ENCODE data around the gene NFE2L2. TPM values are rescaled to one million over a fixed set of nuclear protein-coding genes. Genes with fewer than 3 reads are reported as not detected.

NFE2L2 gene
- total RNA-seq, 1 donor from 2014 or later, result 83.3 TPM

GRCh38 chr2:177291701-177292100 is 27.2 kb upstream of the NFE2L2 start:
- no peaks in the 10 kb centered on the region for H3K4me1 Mint-ChIP-seq (ENCODE audit: low read depth, unreplicated experiment)
- H3K9me3 ChIP-seq (ENCODE audit: insufficient read depth, low read depth, low read length), result no peaks in the 10 kb centered on the region
- no peaks in the 10 kb centered on the region for H3K27me3 ChIP-seq (ENCODE audit: insufficient read depth, low read length)
- no peaks in the 10 kb centered on the region for H3K36me3 ChIP-seq (ENCODE audit: insufficient read depth, low read length)
- H3K79me2 ChIP-seq (ENCODE audit: insufficient read depth, low read length), result no peaks in the 10 kb centered on the region
- no peaks in the 10 kb centered on the region for H3K4me1 ChIP-seq (ENCODE audit: insufficient read depth, low read length)
- no peak overlapping the region for H3K4me3 Mint-ChIP-seq (ENCODE audit: unreplicated experiment)
- no peak overlapping the region for H3K9ac ChIP-seq (ENCODE audit: low read length)
- TF ChIP-seq EZH2 (IDR thresholded peaks at IDR 0.05; ENCODE audit: insufficient read depth, low read length), result no peak
- TF ChIP-seq, protein P1, sequence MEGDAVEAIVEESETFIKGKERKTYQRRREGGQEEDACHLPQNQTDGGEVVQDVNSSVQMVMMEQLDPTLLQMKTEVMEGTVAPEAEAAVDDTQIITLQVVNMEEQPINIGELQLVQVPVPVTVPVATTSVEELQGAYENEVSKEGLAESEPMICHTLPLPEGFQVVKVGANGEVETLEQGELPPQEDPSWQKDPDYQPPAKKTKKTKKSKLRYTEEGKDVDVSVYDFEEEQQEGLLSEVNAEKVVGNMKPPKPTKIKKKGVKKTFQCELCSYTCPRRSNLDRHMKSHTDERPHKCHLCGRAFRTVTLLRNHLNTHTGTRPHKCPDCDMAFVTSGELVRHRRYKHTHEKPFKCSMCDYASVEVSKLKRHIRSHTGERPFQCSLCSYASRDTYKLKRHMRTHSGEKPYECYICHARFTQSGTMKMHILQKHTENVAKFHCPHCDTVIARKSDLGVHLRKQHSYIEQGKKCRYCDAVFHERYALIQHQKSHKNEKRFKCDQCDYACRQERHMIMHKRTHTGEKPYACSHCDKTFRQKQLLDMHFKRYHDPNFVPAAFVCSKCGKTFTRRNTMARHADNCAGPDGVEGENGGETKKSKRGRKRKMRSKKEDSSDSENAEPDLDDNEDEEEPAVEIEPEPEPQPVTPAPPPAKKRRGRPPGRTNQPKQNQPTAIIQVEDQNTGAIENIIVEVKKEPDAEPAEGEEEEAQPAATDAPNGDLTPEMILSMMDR (IDR thresholded peaks at IDR 0.05; ENCODE audit: insufficient read depth, low read depth, low read length), result no peak
- DNase-seq (ENCODE audit: low read depth) (no peak), FAIRE-seq (no peak)
- no peak overlapping the region for H3K4me2 ChIP-seq (ENCODE audit: low read length)
- H3K27ac ChIP-seq (ENCODE audit: low read depth, low read length), result no peak overlapping the region
- no peaks in the 10 kb centered on the region for H4K20me1 ChIP-seq (ENCODE audit: insufficient read depth, low read length)
- H2AFZ ChIP-seq (ENCODE audit: low read depth, low read length), result no peak overlapping the region
- no peak overlapping the region for H3K27ac Mint-ChIP-seq (ENCODE audit: unreplicated experiment)
- no peak overlapping the region for H3K4me3 ChIP-seq (ENCODE audit: insufficient read depth, low read depth, low read length)
- H3K9me3 Mint-ChIP-seq (ENCODE audit: unreplicated experiment), result no peaks in the 10 kb centered on the region
- H3K27me3 Mint-ChIP-seq (ENCODE audit: low read depth, unreplicated experiment), result no peaks in the 10 kb centered on the region
- no peaks in the 10 kb centered on the region for H3K36me3 Mint-ChIP-seq (ENCODE audit: low read depth, unreplicated experiment)

DNA sequence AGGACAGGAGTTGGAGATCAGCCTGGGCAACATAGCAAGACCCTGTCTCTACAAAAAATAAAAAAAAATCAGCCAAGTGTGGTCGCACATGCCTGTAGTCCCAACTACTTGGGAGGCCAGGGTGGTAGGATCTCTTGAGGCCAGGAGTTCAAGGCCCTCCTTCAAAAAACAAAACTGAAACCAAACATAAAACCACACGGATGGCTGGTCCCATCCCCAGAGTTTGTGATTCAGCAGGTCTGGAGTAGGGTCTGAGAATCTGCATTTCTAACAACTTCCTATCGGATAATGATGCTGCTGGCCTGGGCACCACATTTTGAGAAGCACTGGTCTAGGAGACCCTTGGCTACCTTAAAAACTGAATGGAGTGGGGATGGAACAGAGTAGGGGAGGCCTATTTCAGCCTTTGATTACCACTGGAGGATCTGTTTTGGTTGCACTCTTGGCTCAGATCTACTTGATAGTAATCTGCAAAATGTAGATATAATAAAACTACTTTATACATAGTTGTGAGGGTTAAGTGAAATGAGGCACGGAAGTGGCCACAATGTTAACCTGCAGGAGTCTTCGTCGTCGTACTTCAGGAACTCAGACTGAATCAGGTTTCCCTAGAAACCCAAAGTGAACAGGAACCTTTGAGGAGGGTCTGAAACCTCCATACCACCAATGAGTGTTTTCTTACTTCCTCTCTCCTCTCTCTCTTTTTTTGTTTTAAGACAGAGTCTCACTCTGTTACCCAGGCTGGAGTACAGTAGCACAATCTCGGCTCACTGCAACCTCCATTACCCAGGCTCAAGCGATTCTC is 25.5 kb upstream of the NFE2L2 start:
- TF ChIP-seq, protein P1 (IDR thresholded peaks at IDR 0.05; ENCODE audit: insufficient read depth, low read depth, low read length), result no peak
- TF ChIP-seq EZH2 (IDR thresholded peaks at IDR 0.05; ENCODE audit: insufficient read depth, low read length), result no peak
- Histone ChIP-seq H3K27ac (ENCODE audit: low read depth, low read length) (no peak overlapping the region), H4K20me1 (ENCODE audit: insufficient read depth, low read length) (no peaks in the 10 kb centered on the region), H3K4me2 (ENCODE audit: low read length) (no peak overlapping the region), H3K9me3 (ENCODE audit: insufficient read depth, low read depth, low read length) (no peaks in the 10 kb centered on the region), H3K9ac (ENCODE audit: low read length) (no peak overlapping the region), H3K4me1 (ENCODE audit: insufficient read depth, low read length) (peaks cover 2% of the 10 kb centered on the region), H3K27me3 (ENCODE audit: insufficient read depth, low read length) (no peaks in the 10 kb centered on the region), H3K79me2 (ENCODE audit: insufficient read depth, low read length) (no peaks in the 10 kb centered on the region), H3K36me3 (ENCODE audit: insufficient read depth, low read length) (no peaks in the 10 kb centered on the region), H3K4me3 (ENCODE audit: insufficient read depth, low read depth, low read length) (no peak overlapping the region), H2AFZ (ENCODE audit: low read depth, low read length) (no peak overlapping the region)
- FAIRE-seq (no peak), DNase-seq (ENCODE audit: low read depth) (no peak)
- no peaks in the 10 kb centered on the region for H3K9me3 Mint-ChIP-seq (ENCODE audit: unreplicated experiment)
- no peaks in the 10 kb centered on the region for H3K4me1 Mint-ChIP-seq (ENCODE audit: low read depth, unreplicated experiment)
- H3K27ac Mint-ChIP-seq (ENCODE audit: unreplicated experiment), result no peak overlapping the region
- H3K36me3 Mint-ChIP-seq (ENCODE audit: low read depth, unreplicated experiment), result no peaks in the 10 kb centered on the region
- no peak overlapping the region for H3K4me3 Mint-ChIP-seq (ENCODE audit: unreplicated experiment)
- H3K27me3 Mint-ChIP-seq (ENCODE audit: low read depth, unreplicated experiment), result no peaks in the 10 kb centered on the region

- H3K4me1 ChIP-seq (ENCODE audit: insufficient read depth, low read length), result peaks cover 2% of the 10 kb centered on the region
- peaks cover under 1% of the 10 kb centered on the region for H3K4me1 Mint-ChIP-seq (ENCODE audit: low read depth, unreplicated experiment)
- H3K27me3 ChIP-seq (ENCODE audit: insufficient read depth, low read length), result no peaks in the 10 kb centered on the region
- H3K79me2 ChIP-seq (ENCODE audit: insufficient read depth, low read length), result no peaks in the 10 kb centered on the region
- no peak overlapping the region for H3K27ac Mint-ChIP-seq (ENCODE audit: unreplicated experiment)
- no peak overlapping the region for H3K9ac ChIP-seq (ENCODE audit: low read length)
- no peak overlapping the region for H3K27ac ChIP-seq (ENCODE audit: low read depth, low read length)
- no peaks in the 10 kb centered on the region for H3K36me3 Mint-ChIP-seq (ENCODE audit: low read depth, unreplicated experiment)
- H3K9me3 Mint-ChIP-seq (ENCODE audit: unreplicated experiment), result no peaks in the 10 kb centered on the region
- H3K4me2 ChIP-seq (ENCODE audit: low read length), result no peak overlapping the region
- DNase-seq (ENCODE audit: low read depth) (no peak), FAIRE-seq (no peak)
- H2AFZ ChIP-seq (ENCODE audit: low read depth, low read length), result no peak overlapping the region
- no peaks in the 10 kb centered on the region for H3K36me3 ChIP-seq (ENCODE audit: insufficient read depth, low read length)
- no peaks in the 10 kb centered on the region for H3K9me3 ChIP-seq (ENCODE audit: insufficient read depth, low read depth, low read length)
- H3K27me3 Mint-ChIP-seq (ENCODE audit: low read depth, unreplicated experiment), result no peaks in the 10 kb centered on the region
- TF ChIP-seq EZH2 (IDR thresholded peaks at IDR 0.05; ENCODE audit: insufficient read depth, low read length), result no peak
- TF ChIP-seq, protein P1 (IDR thresholded peaks at IDR 0.05; ENCODE audit: insufficient read depth, low read depth, low read length), result no peak
- H4K20me1 ChIP-seq (ENCODE audit: insufficient read depth, low read length), result no peaks in the 10 kb centered on the region
- H3K4me3 Mint-ChIP-seq (ENCODE audit: unreplicated experiment), result no peak overlapping the region
- H3K4me3 ChIP-seq (ENCODE audit: insufficient read depth, low read depth, low read length), result no peak overlapping the region
Observed at GRCh38 chr2:177287814-177288213, 23.3 kb upstream of the NFE2L2 start.

Measured in astrocyte (in vitro differentiated cells and primary cell).